OCI-LY7 (cell line): Measurements from ENCODE around the gene SKOR2. TPM values are rescaled to one million over a fixed set of nuclear protein-coding genes. Genes with fewer than 3 reads are reported as not detected.

Source experiments
- BruUV-seq: library from RNA; stranded (reverse); fragments of 400-500 nt; replicated peaks from 2 replicates; lab custom pipeline; 2021; lab: Mats Ljungman, UMichigan
- CTCF ChIA-PET: fragments of 300-600 bp; sonication (Branson Sonifier 250); formaldehyde crosslinking; loops from one replicate; lab custom pipeline; 2022; ENCODE audit warnings: antibody characterized with exemption; ENCODE audit not compliant: unreplicated experiment; lab: Charles Lee
- POLR2A ChIA-PET: fragments of 300-600 bp; sonication (Branson Sonifier 250); formaldehyde crosslinking; loops from one replicate; lab custom pipeline; 2022; ENCODE audit warnings: antibody characterized with exemption; lab: Charles Lee
- DNase-seq: peaks from one replicate; pipeline ENCODE4 v3.0.0-alpha.2; 2015; ENCODE audit warnings: low spot score
- H2AFZ ChIP-seq: fragments of 200-600 bp; sonication (generic), shearing (Covaris generic); 2 replicates; pipeline ENCODE4 v1.6.1; 2014; ENCODE audit warnings: mild to moderate bottlenecking, antibody characterized with exemption, low read length, moderate library complexity
- H3K27ac ChIP-seq: fragments of 200-600 bp; sonication (generic); 2 replicates; pipeline ENCODE4 v1.5.1; 2014; ENCODE audit warnings: mixed run types, low read depth, mild to moderate bottlenecking, moderate library complexity, low read length, inconsistent platforms; ENCODE audit not compliant: poor library complexity, severe bottlenecking
- H3K36me3 ChIP-seq: fragments of 200-600 bp; sonication (generic); 2 replicates; pipeline ENCODE4 v1.6.1; 2014; ENCODE audit warnings: mild to moderate bottlenecking, antibody characterized with exemption, low read length, moderate library complexity, mixed read lengths; ENCODE audit not compliant: insufficient read depth
- H3K4me1 ChIP-seq: fragments of 200-600 bp; sonication (generic); 2 replicates; pipeline ENCODE4 v1.5.1; 2014; ENCODE audit warnings: mild to moderate bottlenecking, low read length; ENCODE audit not compliant: insufficient read depth, poor library complexity, severe bottlenecking
- H3K4me2 ChIP-seq: fragments of 200-600 bp; sonication (generic); 2 replicates; pipeline ENCODE4 v1.6.1; 2014; ENCODE audit warnings: mild to moderate bottlenecking, low read length
- H3K4me3 ChIP-seq: fragments of 200-600 bp; sonication (generic); 2 replicates; pipeline ENCODE4 v1.5.1; 2014; ENCODE audit warnings: mild to moderate bottlenecking, low read depth, low read length; ENCODE audit not compliant: poor library complexity, severe bottlenecking
- H3K79me2 ChIP-seq: fragments of 200-600 bp; sonication (generic); 2 replicates; pipeline ENCODE4 v1.6.1; 2016; ENCODE audit warnings: low read depth, mild to moderate bottlenecking, low read length, moderate library complexity, mixed read lengths; ENCODE audit not compliant: insufficient read depth
- H3K9me2 ChIP-seq: fragments of 200-600 bp; sonication (generic); 2 replicates; pipeline ENCODE4 v1.6.1; 2016; ENCODE audit warnings: mild to moderate bottlenecking, low read length, mixed read lengths; ENCODE audit not compliant: insufficient read depth
- H3K9me3 ChIP-seq: fragments of 200-600 bp; sonication (generic); 2 replicates; pipeline ENCODE4 v1.6.1; 2014; ENCODE audit warnings: mild to moderate bottlenecking, mixed run types, low read length, mixed read lengths
- H4K20me1 ChIP-seq: fragments of 200-600 bp; sonication (generic); 2 replicates; pipeline ENCODE4 v1.6.1; 2014; ENCODE audit warnings: mild to moderate bottlenecking, antibody characterized with exemption, low read length, moderate library complexity, mixed read lengths; ENCODE audit not compliant: insufficient read depth
- EZH2phosphoT487 ChIP-seq: fragments of 200-600 bp; sonication (generic); IDR thresholded peaks from 2 replicates; pipeline ENCODE4 v1.6.1; 2018; ENCODE audit warnings: low read depth, borderline replicate concordance, mild to moderate bottlenecking, mixed run types, antibody characterized with exemption, low read length, moderate library complexity, mixed read lengths
- intact Hi-C: fragments of 100-400 bp; cut with micrococcal nuclease; formaldehyde crosslinking; loops from one replicate; pipeline ENCODE4 v1.10.0; 2022; ENCODE audit not compliant: unreplicated experiment
- total RNA-seq, 2 experiments: library from RNA; depleted of rRNA in 1 of 2; stranded (reverse); fragments of >200 nt in 1 of 2; shearing (Covaris generic) in 1 of 2; gene quantifications; 2 replicates each; pipeline ENCODE4 v1.2.3, GENCODE V29; 2014 to 2022
- TF ChIP-seq, protein P1 (sequence below): fragments of 200-600 bp; sonication (generic); conservative IDR thresholded peaks from 2 replicates; pipeline ENCODE4 v1.5.1; 2014; ENCODE audit warnings: mild to moderate bottlenecking, antibody characterized with exemption, low read length, moderate library complexity, mixed read lengths

The SKOR2 gene
- total RNA-seq, 2 experiments from 2014 or later: not detected

- ChIA-PET CTCF (no interaction called here), POLR2A (no interaction called here)
- H2AFZ ChIP-seq: no peak overlapping the region
- intact Hi-C loops: no loop called here
- no peak overlapping the region for H3K4me2 ChIP-seq
- no peaks in the 10 kb centered on the region for H3K9me2 ChIP-seq
- DNase-seq: no peak
- BruUV-seq: no TSS peak
- H3K9me3 ChIP-seq: no peaks in the 10 kb centered on the region
- no peaks in the 10 kb centered on the region for H4K20me1 ChIP-seq
- no peak overlapping the region for H3K4me3 ChIP-seq
- TF ChIP-seq, protein P1, sequence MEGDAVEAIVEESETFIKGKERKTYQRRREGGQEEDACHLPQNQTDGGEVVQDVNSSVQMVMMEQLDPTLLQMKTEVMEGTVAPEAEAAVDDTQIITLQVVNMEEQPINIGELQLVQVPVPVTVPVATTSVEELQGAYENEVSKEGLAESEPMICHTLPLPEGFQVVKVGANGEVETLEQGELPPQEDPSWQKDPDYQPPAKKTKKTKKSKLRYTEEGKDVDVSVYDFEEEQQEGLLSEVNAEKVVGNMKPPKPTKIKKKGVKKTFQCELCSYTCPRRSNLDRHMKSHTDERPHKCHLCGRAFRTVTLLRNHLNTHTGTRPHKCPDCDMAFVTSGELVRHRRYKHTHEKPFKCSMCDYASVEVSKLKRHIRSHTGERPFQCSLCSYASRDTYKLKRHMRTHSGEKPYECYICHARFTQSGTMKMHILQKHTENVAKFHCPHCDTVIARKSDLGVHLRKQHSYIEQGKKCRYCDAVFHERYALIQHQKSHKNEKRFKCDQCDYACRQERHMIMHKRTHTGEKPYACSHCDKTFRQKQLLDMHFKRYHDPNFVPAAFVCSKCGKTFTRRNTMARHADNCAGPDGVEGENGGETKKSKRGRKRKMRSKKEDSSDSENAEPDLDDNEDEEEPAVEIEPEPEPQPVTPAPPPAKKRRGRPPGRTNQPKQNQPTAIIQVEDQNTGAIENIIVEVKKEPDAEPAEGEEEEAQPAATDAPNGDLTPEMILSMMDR: no peak
- TF ChIP-seq EZH2phosphoT487: no peak
- H3K36me3 ChIP-seq: no peaks in the 10 kb centered on the region
- no peaks in the 10 kb centered on the region for H3K4me1 ChIP-seq
- H3K27ac ChIP-seq: no peak overlapping the region
- H3K79me2 ChIP-seq: no peaks in the 10 kb centered on the region
Measured at GRCh38 chr18:47254341-47254939, 3.0 kb upstream of the SKOR2 start.

DNA sequence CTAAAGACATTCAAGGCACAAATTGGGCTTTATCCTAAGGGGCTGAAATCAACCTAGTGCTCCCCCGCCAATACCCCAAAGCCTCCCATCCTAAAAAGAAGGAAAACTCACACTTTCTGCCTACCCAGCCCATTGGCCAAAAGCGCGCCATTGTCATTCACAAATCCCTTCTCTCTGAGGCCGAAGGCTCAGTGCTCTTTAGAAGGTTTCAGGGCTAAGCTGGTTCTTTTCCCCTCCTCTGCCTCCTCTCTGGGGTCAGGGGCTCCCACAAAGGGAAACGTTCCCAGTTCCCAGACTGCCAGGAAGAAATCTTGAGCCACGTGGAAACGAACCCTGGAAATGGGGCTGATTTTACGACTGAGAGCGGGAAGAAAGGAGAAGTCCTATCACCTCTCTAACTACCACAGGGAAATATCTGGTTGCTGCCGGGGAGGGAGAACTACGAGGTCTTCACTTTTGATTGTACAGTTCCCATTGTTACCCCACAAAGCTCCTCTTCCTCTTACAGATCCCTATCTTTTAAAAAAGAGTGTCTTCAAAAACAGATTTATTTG lies 1.7 kb upstream of the SKOR2 start:
- no peaks in the 10 kb centered on the region for H3K9me3 ChIP-seq
- CTCF ChIA-PET: no interaction called here
- no peak for DNase-seq
- H3K36me3 ChIP-seq: no peaks in the 10 kb centered on the region
- no TSS peak for BruUV-seq
- H2AFZ ChIP-seq: no peak overlapping the region
- TF ChIP-seq EZH2phosphoT487: no peak
- TF ChIP-seq, protein P1: no peak
- H4K20me1 ChIP-seq: no peaks in the 10 kb centered on the region
- no peak overlapping the region for H3K4me2 ChIP-seq
- intact Hi-C loops: no loop called here
- H3K4me3 ChIP-seq: no peak overlapping the region
- H3K79me2 ChIP-seq: no peaks in the 10 kb centered on the region
- POLR2A ChIA-PET: no interaction called here
- H3K27ac ChIP-seq: no peak overlapping the region
- H3K4me1 ChIP-seq: no peaks in the 10 kb centered on the region
- H3K9me2 ChIP-seq: no peaks in the 10 kb centered on the region

- TF ChIP-seq, protein P1: no peak
- TF ChIP-seq EZH2phosphoT487: no peak
- H4K20me1 ChIP-seq: no peaks in the 10 kb centered on the region
- H3K4me1 ChIP-seq: no peaks in the 10 kb centered on the region
- no peak for DNase-seq
- no peak overlapping the region for H2AFZ ChIP-seq
- H3K4me3 ChIP-seq: no peak overlapping the region
- no peaks in the 10 kb centered on the region for H3K36me3 ChIP-seq
- H3K9me2 ChIP-seq: no peaks in the 10 kb centered on the region
- CTCF ChIA-PET: no interaction called here
- intact Hi-C loops: no loop called here
- POLR2A ChIA-PET: interaction anchor here (0.6 kb wide), 1 partner anchor 30 kb away, joined by 5 read pairs; no protein-coding TSS in a partner anchor
- no TSS peak for BruUV-seq
- no peak overlapping the region for H3K4me2 ChIP-seq
- H3K79me2 ChIP-seq: no peaks in the 10 kb centered on the region
- no peak overlapping the region for H3K27ac ChIP-seq
- no peaks in the 10 kb centered on the region for H3K9me3 ChIP-seq
Measured at GRCh38 chr18:47250391-47251046, 941 bp downstream of the SKOR2 start.
